RPMI7951 (cell line): Measurements from ENCODE around the gene IFI27. TPM values are rescaled to one million over a fixed set of nuclear protein-coding genes. Genes with fewer than 3 reads are reported as not detected.
"Not testable (repeated sequence)": the region's sequence is repeated elsewhere in the genome, so short reads cannot be mapped to it uniquely, and the experiment has no call there.

Experiments
- DNase-seq: peaks from one replicate; pipeline ENCODE4 v3.0.0-alpha.2; 2012; ENCODE audit warnings: low read depth
- total RNA-seq: library from RNA; depleted of rRNA; stranded (reverse); fragments of >200 nt; shearing (Covaris generic); gene quantifications from 2 replicates; pipeline ENCODE4 v1.2.3, GENCODE V29; 2014; rRNA removed

IFI27 gene
- total RNA-seq, result 11.3 and 28.8 TPM in 2 replicates

DNA sequence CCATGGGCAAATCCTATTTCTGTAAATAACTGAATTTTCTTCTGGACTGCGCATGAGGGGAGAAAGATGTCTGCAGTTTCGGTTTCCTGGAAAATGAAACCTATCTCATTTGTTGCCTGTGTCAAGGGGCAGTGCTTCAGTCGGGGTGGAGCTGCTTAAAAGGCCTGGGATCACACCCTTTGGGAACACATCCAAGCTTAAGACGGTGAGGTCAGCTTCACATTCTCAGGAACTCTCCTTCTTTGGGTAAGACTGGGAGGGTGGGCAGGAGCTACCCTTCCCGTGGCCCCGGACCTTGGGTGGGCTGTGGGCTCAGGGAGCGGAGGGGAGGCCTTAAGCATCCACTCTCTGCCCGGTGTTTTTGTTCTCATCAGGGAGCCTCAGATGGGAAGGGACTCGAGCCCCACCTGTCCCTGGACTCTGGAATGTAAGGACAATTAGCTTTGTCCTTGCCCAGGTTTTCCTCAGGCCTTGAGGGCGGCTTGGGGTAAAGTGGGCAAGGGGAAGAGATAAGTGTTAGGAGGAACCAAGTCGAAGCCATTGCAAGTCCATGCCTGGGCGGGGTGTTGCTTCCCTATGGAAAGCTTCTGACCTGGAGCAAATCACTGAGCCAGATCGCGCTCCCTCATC is at the start of gene IFI27:
Gene IFI27 (plus strand): TSS at position 185 of the 630 bp plus-strand sequence.
- DNase-seq, result peak; percentile 41

DNA sequence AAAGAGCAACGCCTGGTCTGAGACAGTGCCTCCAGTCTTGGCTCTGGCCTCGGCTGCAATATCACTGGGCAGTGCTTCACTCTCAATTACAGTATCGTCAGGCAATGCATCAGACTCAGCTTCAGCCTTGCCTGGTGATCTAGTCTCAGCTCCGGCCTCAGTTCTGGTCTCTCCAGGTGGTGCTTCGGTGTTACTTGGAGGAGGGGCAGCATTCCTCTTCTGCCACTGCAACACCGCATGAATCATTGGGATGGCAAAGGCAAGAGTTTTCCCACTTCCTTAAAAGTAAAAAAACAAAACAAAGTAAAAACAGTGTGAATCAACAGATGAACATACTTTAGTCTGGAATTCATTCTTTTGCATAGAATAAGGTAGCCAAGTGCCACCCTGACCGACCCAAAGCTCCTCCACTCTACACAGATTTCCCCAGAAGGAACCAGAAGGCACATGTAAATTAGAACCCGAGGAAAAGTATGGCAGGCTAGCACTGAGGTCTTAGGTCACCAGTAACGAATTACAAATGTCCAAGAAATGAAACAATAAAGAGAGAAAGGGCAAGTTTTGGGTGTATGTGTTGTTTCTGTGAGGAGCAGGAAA is 48.1 kb upstream of the IFI27 start:
- DNase-seq, result no peak

DNA sequence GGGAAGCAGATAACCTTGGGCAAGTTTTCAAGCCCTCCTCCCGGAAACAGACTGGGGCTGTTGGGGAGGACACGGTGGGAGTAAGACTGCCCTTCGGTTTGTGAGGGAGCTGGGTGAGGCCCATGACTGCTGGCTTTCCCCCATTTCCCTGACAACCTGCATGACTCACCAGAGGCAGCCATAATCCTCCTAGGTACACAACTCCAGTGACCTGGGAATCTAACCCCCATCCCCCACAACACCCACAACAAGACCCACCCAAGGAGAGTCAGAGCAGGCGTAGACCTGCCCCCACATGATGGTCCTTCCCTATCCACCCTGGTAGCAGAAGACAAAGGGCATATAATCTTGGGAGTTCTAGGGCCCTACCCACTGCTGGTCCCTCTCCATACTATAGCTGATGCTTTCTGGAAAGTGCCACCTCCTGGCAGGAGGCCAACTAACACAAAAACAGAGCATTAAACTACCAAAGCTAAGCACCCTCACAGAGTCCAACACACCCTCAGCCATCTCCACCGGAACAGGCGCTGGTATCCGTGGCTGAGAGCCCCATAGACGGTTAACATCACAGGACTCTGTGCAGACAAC is 44.4 kb upstream of the IFI27 start:
- DNase-seq, result no peak

DNA sequence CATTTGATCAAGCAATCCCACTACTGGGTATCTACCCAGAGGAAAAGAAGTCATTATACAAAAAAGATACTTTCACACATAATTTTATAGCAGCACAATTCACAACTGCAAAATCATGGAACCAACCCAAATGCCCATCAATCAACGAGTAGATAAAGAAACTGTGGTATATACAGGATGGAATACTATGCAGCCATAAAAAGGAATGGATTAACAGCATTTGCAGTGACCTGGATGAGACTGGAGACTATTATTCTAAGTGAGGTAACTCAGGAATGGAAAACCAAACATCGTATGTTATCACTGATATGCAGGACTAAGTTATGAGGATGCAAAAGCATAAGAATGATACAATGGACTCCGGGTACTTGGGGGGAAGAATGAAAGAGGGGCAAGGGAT is 38.5 kb upstream of the IFI27 start:
- not testable (repeated sequence) for DNase-seq

DNA sequence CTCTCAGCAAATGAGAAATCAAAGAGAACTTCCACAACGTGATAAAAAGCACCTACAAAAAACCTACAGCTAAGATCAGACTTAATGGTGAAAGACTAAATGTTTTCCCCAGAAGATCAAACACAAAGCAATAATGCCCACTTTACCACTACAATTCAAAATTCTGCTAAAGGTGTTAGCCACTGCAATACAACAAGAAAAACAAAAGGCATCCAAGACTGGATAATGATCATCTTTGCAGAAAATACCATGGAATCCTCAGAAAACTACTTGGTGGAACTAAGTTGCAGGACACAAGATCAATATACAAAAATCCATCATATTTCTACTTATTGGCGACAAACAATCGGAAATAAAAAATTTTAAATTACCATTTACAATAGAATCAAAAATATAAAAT is 36.0 kb upstream of the IFI27 start:
- no peak for DNase-seq

DNA sequence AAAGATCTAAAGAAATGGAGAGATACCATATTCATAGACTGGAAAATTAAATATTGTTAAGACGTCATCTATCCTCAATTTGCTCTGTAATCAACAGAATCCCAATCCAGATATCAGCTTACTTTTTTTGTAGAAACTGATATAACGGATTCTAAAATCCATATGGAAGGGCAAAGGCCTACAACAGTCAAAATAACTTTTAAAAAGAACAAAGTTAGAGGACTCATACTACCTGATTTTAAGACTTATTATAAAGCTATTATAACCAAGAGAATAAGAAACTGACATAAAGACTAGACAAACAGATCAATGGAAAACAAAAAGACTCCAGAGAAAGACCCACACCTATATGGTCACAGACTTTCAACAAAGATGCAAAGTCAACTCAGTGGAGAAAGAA is 35.5 kb upstream of the IFI27 start:
- DNase-seq, result no peak

DNA sequence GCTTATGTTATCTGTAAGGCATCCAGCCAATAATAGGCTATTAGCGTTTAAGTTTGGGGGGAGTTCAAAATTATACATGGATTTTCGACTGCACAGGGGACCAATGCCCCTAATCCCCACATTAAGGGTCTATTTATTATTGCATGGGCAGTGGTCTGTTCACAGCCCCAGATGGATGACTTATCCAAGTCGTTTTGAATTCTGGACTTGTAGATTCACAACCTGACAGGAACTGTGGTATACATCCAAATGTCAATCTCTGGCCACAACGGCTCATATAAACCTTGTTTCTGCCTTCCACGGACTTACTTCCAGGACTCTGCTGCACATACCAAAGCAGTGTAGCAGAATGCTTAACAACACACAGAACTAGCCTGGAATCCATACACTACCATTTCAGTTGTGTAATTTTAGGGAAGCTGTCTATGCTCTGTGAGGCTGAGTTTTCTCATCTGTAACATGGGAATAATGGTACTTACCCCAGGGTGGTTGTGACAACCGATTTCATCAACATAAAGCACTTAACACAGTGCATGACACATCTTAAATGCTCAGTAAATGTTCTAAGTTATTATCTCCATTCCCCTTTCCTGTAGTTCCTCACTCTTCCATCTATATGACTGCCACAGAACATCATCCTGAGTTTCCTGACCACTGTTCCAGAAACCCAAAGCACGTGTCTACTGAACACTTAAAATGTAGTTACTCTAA is 33.3 kb upstream of the IFI27 start:
- DNase-seq, result no peak

DNA sequence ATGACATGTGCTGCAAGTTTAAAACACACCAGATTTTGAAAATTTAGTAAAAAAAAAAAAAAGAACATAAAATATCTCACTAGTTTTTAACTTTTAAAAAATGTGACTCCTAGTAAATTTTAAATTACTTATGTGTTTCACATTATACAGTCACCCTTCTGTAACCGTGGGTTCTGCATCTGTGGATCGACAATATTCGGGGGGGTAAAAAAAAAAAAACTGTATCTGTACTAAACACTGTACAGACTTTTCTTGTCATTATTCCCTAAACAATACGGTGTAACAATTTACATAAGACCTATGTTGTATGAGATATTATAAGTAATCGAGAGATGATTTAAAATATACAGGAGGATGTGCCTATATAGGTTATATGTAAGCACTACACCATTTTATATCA is 32.7 kb upstream of the IFI27 start:
- no peak for DNase-seq

DNA sequence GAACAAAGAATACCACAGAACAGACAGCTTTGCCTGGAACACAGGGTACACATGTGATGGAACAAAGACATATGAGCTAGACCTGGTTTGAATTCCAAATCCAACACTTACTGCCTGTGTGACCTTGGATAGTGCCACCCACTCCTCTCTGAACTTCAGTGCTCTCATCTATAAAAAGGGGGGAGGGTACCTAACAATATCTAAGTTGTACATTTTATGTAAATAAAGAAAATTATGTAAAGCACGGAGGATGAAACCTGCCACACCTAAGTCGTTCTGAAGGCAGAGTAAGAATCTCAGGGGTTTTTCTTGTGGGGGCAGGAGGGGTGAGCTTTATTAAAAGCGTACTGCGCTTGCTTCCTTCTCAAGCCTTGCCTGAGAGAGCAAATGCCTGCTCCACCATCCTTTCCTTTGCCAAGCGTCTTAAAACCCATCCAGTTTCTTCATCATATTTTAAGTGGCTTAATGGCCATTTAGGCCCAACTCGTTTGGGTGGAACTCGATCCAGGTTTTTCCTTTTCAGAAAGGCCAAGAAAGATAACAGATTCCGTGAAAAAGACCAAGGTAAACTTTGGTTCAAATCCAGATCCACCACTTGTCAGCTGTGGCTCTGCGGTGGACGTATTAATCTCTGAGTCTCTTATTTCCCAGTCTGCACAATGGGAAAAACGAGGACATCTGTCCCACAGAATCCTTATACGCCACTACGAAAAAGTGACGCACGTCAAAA is 30.5 kb upstream of the IFI27 start:
- peak; percentile 63 for DNase-seq

DNA sequence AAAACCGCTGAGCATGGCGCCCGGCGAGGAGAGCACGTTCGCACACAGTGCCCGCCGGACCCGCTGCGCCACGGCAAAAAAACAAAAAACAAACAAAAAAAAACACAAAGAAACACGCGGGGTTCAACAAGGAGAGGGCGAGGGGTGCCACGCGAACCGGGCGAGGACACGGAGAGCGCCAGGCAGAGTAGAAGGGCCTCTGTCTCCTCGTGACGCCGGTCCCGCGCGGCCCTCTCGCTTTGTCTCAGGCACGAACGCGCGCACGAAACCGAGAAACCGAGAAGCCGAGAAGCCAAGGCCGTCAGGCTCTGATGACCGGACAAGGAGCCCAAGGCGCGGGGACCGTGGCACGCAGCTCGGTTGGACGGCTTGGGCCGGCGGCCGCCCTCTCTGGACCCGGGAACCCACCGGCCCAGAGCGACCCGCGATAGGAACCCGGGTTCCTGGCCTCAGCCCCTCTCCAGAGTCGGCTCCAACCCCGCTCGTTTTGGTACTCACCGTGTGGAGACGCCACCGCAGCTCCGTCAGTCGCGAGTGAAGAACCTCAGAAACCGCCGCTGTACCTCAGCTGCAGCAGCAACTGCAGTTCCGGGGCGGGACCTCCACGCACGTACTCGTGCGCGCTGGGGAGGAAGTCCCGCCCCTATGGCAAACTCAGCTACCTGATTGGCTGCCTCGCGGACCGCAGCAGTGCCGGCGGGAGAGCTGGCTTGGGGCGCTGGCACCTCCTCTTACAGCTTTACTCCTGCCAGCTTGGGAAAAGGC is 29.7 kb upstream of the IFI27 start, which contains the start of the genes DDX24 and IFI27L1:
Gene DDX24 (minus strand): TSS at position 582 of the 765 bp plus-strand sequence. CDS start 1,460 bp downstream, outside the sequence.
Gene IFI27L1 (plus strand): TSS at position 690 of the 765 bp plus-strand sequence. CDS start 15,628 bp downstream, outside the sequence.
- DNase-seq, result peak; percentile 91

DNA sequence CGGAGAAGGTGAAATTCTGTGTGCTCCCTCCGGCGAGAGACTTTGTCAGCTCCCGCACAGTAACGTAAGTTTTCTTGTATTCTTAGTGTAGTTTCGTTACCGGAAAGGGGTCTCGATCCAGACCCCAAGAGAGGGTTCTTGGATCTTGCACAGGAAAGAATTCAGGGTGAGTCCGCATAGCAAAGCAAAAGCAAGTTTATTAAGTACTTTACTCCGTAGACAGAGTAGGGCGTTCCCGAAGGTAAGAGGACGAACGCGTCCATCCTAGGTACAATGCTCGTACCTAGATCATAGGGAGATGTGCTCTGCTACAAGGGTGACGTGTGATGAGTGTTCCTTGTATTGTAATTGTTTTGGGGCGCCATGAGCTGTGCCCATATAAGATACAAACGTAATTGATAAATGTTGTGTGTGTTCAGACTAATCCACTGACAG is 29.1 kb upstream of the IFI27 start:
- no peak for DNase-seq

DNA sequence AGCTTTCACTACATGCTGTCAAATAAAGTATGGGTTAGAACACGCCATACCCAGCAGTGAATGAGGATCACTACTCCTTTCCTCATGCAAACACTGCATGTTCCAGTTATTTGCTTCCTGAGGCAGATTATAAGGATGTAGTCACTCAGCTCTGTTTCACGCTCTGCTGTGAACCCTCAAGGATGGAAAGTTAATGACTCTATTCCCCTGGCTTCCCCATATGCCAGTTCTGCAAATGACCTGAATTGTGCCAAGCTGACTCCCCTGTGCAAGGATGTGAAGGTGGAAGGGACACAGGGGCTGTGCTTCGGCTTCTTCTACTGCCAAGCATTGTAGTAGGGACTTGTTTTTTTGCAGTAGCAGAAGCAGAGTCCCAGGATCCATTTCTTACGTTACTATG is 22.6 kb upstream of the IFI27 start:
- no peak for DNase-seq

DNA sequence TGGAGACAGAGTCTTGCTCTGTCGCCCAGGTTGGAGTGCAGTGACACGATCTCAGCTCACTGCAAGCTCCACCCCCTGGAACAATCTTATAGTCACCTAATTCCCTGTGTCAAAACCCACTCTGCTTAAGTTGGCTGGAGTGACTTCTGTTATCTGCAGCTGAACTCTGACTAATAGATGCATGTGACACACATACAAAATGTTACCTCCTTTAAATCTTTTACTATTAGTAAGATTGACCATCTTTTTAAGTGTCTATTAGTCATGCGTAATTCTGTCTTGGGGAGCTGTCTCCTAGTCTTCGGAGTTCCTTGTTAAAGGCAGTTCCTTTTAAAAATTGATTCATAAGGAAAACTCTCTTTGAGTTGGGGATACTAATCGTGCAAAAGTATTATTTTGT is 22.0 kb upstream of the IFI27 start:
- peak; percentile 15 for DNase-seq

DNA sequence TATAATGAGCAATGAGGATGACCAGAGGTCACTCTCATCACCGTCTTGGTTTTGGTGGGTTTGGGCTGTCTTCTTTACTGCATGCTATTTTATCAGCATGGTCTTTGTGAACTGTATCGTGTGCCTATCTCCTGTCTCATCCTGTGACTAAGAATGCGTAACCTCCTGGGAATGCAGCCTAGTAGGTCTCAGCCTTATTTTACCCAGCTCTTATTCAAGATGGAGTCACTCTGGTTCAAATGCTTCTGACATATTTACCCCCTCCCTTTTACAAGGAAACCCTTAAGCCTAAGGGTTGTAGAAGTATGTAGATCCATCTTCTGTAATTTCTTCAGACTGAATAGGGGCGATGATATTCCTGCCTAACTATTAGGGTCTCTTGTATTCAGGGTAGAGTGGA is 21.1 kb upstream of the IFI27 start:
- DNase-seq, result peak; percentile 50

DNA sequence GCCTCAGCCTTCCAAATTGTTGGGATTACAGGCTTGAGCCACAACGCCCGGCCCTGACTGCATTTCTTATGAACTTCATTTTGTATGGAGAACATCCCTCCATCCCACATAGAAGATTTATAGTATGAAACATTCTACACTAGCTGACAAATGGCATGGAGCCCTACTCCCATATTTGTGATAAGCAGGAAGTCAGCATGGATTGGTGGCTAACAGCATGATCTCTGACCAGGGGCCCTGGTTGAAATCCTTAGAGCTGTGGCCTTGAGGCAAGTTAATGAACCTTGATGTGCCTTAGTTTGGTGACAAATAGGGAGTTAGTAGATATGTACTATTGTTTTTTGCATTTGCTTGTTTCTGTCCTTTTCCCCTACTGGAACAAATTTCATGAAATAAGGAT is 17.1 kb upstream of the IFI27 start:
- no peak for DNase-seq

DNA sequence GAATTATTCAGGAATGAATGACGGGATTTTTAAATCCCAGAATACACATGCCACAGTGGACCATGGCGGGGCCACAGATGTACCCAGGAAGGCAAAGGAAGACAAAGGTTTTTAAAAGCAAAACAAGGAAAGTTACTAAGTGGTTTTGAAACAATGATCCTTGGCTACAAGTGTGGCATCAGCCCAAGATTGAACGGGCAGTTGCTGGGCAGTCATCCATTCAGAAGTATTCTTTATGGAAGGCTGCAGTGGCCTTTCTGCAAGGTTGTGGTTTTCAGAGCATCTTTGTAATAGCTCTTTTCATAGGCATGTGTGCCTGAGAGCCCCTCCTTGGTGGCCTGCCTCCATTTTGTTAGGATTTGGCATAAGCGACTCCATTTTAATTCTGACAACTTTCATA is 13.4 kb upstream of the IFI27 start:
- DNase-seq, result no peak

DNA sequence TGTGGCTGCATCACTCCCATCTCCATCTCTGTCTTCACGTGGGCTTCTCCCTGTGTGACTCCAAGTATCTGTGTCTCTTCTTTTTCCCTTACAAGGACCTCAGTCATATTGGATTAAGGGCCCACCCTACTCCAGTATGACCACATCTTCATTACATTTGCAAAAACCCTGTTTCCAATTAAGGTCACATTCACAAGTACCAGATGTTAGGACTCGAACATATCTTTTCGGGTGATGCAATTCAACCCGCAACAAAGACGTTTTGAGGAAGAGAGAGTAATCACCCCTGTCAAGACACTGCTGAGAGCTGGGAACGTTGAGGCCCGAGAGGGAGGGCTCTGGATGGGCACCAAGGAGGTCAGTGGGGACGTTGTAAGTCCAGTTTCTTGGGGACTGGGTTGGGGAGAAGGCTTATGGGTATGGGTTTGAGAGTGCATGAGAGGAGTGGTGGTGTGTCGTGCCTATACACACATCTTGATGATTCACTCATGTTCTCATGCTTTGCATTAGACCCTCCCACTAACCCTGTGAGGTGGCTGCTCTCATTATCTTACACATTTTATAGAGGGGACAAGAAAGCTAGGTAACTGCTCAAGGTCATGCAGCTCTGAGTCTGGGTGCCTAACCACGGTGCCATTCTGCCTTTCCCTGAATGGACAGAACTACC is 12.1 kb upstream of the IFI27 start:
- DNase-seq, result no peak

DNA sequence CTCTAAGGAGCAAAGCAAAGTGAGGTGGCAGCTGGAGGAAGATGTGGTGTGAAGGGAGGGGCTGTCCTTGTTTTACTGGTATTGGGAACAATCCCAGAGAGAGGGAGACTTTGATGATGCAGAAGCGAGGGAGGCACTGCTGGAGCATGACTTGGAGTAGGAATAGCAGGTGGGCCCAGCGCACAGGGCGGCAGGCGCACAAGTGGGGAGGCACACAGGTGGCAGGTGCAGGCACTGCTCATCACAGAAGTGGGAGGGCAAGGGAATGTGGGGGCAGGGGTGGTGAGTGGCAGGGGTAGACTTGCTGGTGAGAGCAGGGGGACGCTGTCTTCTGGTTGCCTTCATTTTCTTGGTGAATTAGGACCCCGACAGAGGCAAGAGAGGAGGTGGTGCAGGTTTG is 11.5 kb upstream of the IFI27 start:
- DNase-seq, result no peak

DNA sequence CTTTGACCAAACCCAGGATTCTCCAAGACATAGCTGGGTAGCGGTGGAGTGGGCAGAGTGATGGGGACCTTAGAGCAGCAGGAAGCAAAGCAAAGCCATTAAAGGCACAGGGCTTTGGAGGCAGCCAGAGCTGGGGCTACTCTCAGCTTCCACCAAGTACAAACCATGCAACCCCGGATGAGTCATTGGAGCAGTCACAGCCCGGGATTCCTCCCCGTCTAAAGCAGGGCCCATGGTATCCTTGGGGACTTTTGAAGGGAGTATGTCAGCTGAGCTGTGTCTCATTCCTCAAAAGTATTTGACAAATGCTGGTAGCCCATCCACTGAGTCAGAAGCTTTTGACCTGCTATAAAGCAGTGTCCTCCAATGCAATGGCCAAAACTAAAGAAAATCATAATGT is 9.7 kb upstream of the IFI27 start:
- peak; percentile 72 for DNase-seq

DNA sequence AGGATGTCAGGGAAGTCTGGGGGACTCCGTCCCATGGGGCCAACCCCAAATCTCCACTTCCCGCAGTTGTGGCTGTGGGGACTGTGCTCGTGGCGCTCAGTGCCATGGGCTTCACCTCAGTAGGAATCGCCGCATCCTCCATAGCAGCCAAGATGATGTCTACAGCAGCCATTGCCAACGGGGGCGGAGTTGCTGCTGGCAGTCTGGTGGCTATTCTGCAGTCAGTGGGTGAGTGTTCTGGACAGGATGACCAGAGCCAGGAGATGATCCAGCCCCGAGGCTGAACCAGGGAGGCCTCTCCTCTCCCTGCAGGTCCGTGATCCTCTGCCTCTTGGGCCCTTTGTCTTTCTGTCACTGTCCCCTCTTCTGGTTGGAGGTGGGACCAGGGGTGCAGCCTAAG is 8.8 kb upstream of the IFI27 start:
- no peak for DNase-seq
